ENCODE results near the gene PTPRJ.

GRCh38 chr11:48193876-48194275 lies 213.5 kb downstream of the PTPRJ start:
- no peak for TF ChIP-seq CTCF (IDR thresholded peaks at IDR 0.05)
- TF ChIP-seq POLR2AphosphoS5 (IDR thresholded peaks at IDR 0.05; ENCODE audit: insufficient read depth in 1 of 2, low read depth in 1 of 2), result no peak
- TF ChIP-seq POLR2A (IDR thresholded peaks at IDR 0.05), result no peak

All from vagina (tissue), 2 donors.